Esophagus (tissue), 2 donors: ENCODE measurements around the gene DENND2C. TPM values are rescaled to one million over a fixed set of nuclear protein-coding genes. Genes with fewer than 3 reads are reported as not detected.

Experiments used
- H3K27ac ChIP-seq, 2 donors: one replicate each; pipeline ENCODE4 v1.5.1; 2013; ENCODE audit warnings: low read depth in 2 of 2, mild to moderate bottlenecking in 2 of 2, inconsistent platforms in 1 of 2, low read length in 1 of 2, moderate library complexity in 1 of 2
- H3K27me3 ChIP-seq, 2 donors: one replicate each; pipeline ENCODE4 v1.6.1; 2013; ENCODE audit warnings: low read length in 2 of 2, control low read depth in 1 of 2, mild to moderate bottlenecking in 1 of 2; ENCODE audit not compliant: insufficient read depth in 2 of 2, control insufficient read depth in 1 of 2
- H3K36me3 ChIP-seq, 2 donors: one replicate each; pipeline ENCODE4 v1.6.1; 2013; ENCODE audit warnings: low read length in 1 of 2; ENCODE audit not compliant: control insufficient read depth in 2 of 2, insufficient read depth in 2 of 2
- H3K4me1 ChIP-seq, 2 donors: one replicate each; pipeline ENCODE4 v1.6.1; 2013; ENCODE audit warnings: low read length in 1 of 2; ENCODE audit not compliant: control insufficient read depth in 2 of 2, insufficient read depth in 2 of 2
- H3K4me3 ChIP-seq, 2 donors: one replicate each; pipeline ENCODE4 v1.5.1; 2013; ENCODE audit warnings: low read length in 2 of 2, mild to moderate bottlenecking in 2 of 2, low read depth in 1 of 2, moderate library complexity in 1 of 2
- H3K9me3 ChIP-seq, 2 donors: one replicate each; pipeline ENCODE4 v1.6.1; 2013; ENCODE audit warnings: mild to moderate bottlenecking in 2 of 2, low read depth in 1 of 2, low read length in 1 of 2, moderate library complexity in 1 of 2; ENCODE audit not compliant: control insufficient read depth in 2 of 2, insufficient read depth in 1 of 2
- WGBS, 2 donors: extraction: QIAGEN DNeasy Blood & Tissue Kit; methylation state at CpG; one replicate each; pipeline ENCODE4 v1.1.7; 2013; 5-methylcytosine and 5-hydroxymethylcytosine counted together
- polyA plus RNA-seq, 2 donors: library from polyadenylated mRNA; stranded (reverse); fragments of 200-250 nt; gene quantifications; one replicate each; pipeline ENCODE4 v1.2.3, GENCODE V29; 2013
- donor health status: healthy with polysubstance abuse.
- donor health status: Bipolar disorder and iron deficiency.

Gene DENND2C
- polyA plus RNA-seq, 2 donors: 21.4 to 35.6 TPM

DNA sequence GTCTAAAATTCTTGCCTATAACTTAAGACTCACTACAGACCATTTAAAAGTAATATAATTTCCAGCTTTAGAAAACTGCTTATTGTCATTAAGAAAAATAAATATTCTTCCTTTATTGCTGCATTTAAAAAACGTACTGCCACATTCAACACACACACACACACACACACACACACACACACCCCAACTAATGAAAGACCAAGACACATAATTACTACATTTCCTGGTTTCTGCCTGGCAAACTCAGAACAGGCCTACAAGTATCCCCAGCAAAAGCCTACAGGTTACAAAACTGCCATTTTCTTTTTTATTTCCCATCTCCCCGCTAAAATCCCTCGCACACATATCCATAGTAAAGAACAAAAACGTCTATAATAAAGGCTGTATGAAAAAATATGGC is 1.5 kb downstream of the DENND2C start:
- Histone ChIP-seq H3K27me3 (no peaks in the 10 kb centered on the region), H3K4me1 (no peaks in the 10 kb centered on the region), H3K36me3 (no peaks in the 10 kb centered on the region), H3K27ac (peak overlapping the region; percentile 49 to 56), H3K4me3 (peak overlapping the region in 1 of 2 donors; percentile 88), H3K9me3 (no peaks in the 10 kb centered on the region)
- WGBS, 2 donors: 63 to 80% methylated on average over 4 of the region's 4 CpGs

DNA sequence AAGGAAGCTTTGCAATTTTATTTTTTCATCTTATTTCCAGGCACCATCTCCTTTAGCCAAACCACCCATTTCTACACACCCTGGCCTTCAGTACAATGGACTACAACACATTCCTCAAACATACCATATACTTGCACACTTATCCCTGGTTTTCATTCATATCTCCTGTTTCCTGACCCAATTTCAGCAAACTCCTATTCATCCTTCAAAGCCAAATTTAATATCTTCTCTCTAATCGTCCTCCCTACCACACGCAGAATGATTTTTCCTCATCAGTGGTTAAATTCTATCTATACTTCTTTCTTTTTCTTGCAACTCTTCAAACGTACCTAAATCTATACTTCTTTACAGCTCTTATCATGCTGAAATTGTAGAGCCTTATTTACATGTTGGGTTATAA is 2.9 kb downstream of the DENND2C start:
- WGBS, 2 donors: 89 to 92% methylated on average over 3 of the region's 3 CpGs
- no peaks in the 10 kb centered on the region for H3K4me1 ChIP-seq

DNA sequence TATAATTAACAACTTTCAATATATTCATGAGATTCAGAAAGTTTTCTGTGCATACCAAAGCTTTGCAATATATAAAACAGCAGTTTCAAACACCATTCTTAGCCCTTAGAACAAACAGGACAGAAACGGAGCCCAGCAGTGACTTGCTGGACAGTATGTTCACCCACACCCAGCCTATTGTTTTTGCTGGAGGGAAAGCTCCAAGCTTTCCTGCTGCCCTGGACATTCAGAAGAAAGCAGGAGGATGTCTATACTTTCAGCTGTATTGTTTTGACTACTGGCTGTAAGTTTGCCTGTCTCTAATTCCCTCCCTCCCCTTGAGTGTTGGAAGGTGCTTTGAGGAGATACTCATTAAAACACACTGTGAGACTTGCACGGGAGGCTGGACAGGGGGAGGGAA is 9.6 kb downstream of the DENND2C start:
- Histone ChIP-seq H3K27ac (no peak overlapping the region), H3K9me3 (no peaks in the 10 kb centered on the region), H3K4me1 (no peaks in the 10 kb centered on the region), H3K27me3 (no peaks in the 10 kb centered on the region), H3K4me3 (no peak overlapping the region), H3K36me3 (no peaks in the 10 kb centered on the region)
- 32 to 42% methylated on average over 2 of the region's 2 CpGs for WGBS, 2 donors

More for the DNA sequence above, 2.9 kb downstream of the DENND2C start:
- Histone ChIP-seq H3K36me3 (no peaks in the 10 kb centered on the region), H3K4me3 (peak overlapping the region in 1 of 2 donors; percentile 31), H3K27ac (no peak overlapping the region), H3K27me3 (no peaks in the 10 kb centered on the region), H3K9me3 (no peaks in the 10 kb centered on the region)

DNA sequence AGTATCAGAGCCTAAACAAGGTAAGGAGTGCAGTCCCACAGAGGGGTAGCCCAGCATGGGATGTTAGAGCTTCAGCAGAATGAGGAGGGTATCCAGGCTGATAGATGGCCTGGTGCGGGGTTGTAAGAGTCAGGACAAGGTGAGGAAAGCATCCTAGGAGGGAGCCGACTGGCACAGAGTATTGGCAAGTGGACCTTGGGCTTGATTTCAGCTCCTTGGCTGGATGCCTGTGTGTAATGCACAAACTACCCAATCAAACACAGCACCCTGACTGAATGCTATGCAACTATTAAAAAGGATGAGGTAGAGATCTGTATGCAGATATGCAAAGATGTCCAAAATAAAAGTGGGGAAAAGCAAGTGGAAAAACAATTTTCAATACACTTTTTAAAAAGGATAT is 18.0 kb downstream of the DENND2C start:
- Histone ChIP-seq H3K9me3 (no peaks in the 10 kb centered on the region), H3K4me3 (no peak overlapping the region), H3K27me3 (no peaks in the 10 kb centered on the region), H3K36me3 (peaks cover 0 to 2% of the 10 kb centered on the region in 2 donors), H3K4me1 (no peaks in the 10 kb centered on the region), H3K27ac (no peak overlapping the region)
- 64 to 76% methylated on average over 2 of the region's 2 CpGs for WGBS, 2 donors

DNA sequence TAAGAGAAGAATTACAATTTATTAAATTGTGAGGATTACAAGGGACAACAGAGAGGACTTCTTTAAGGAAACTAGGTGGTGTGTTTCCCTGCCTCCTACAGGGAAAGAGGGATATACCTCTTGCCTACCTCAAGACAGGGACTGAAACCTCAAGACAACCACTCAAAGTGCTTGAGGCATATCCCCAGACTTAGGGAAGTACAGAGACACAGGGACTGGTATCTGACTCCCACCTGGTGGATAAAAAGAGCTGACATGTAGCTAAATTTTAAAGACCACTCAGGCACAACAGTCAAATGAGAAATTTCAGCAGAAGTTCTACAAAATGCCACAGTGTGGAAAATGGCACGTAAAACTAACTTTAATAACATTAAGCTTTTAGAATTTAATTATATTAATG is 21.3 kb downstream of the DENND2C start:
- H3K27ac ChIP-seq: no peak overlapping the region
- H3K36me3 ChIP-seq: peaks cover 0 to 2% of the 10 kb centered on the region in 2 donors
- WGBS, 2 donors: 100% methylated on average over 1 of the region's 1 CpG
- no peaks in the 10 kb centered on the region for H3K4me1 ChIP-seq
- no peak overlapping the region for H3K4me3 ChIP-seq
- H3K27me3 ChIP-seq: no peaks in the 10 kb centered on the region
- H3K9me3 ChIP-seq: no peaks in the 10 kb centered on the region

DNA sequence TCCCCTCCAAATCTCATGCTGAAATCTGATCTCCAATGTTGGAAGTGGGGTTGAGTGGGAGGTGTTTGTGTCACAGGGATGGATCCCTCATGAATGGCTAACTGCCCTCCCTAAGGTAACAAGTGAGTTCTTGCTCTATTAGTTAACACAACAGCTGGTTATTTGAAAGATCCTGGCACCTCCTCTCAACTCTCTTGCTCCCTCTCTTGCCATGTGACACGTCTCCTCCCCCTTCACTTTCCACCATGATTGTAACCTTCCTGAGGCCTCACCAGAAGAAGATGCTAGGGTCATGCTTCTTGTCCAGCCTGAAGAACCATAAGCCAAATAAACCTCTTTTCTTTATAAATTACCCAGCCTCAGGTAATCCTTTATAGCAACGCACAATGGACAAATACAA is 28.5 kb downstream of the DENND2C start:
- WGBS, 2 donors: 87 to 90% methylated on average over 2 of the region's 2 CpGs
- H3K27me3 ChIP-seq: no peaks in the 10 kb centered on the region
- H3K4me3 ChIP-seq: no peak overlapping the region
- no peaks in the 10 kb centered on the region for H3K9me3 ChIP-seq
- no peaks in the 10 kb centered on the region for H3K36me3 ChIP-seq
- no peak overlapping the region for H3K27ac ChIP-seq
- H3K4me1 ChIP-seq: no peaks in the 10 kb centered on the region

DNA sequence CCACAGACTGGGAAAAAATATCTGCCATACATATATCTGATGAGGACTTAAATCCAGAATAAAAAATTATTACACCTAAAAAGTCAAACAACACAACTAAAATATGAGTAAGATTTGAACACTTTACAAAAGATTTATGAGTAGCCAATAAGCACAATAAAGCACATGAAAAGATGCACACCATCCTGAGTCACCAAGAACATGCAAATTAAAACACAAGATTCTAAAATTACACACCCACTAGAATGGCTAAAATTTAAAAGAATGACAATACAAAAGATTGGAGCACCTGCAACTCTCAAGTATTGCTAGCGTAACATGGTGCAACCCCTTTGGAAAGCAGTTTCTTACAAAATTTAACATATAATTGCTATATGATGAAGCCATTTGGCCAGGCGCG is 30.9 kb downstream of the DENND2C start:
- Histone ChIP-seq H3K27ac (no peak overlapping the region), H3K4me3 (no peak overlapping the region), H3K9me3 (no peaks in the 10 kb centered on the region), H3K4me1 (no peaks in the 10 kb centered on the region), H3K36me3 (no peaks in the 10 kb centered on the region), H3K27me3 (no peaks in the 10 kb centered on the region)
- WGBS, 2 donors: 66 to 68% methylated on average over 3 of the region's 3 CpGs

DNA sequence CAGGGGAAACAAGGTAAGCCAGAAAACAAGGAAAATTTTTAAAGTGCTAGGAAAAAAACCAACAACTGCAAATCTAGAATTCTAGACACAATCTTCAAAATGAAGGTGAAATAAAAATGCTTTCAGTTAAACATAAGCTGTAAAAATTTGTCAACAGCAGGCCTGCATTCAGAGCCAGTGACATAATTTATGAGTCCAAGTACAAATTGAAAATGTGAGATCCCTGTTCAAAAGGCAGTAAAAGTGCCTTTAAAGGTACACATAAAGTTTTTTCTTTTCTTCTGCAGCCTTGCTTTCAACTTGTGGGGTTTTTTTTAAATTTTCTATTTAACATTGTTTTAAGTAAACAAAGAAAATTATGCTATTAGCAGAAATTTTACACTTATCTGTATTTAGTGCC is 37.4 kb downstream of the DENND2C start:
- Histone ChIP-seq H3K36me3 (no peaks in the 10 kb centered on the region), H3K27ac (no peak overlapping the region), H3K27me3 (no peaks in the 10 kb centered on the region), H3K9me3 (no peaks in the 10 kb centered on the region), H3K4me3 (no peak overlapping the region), H3K4me1 (no peaks in the 10 kb centered on the region)

DNA sequence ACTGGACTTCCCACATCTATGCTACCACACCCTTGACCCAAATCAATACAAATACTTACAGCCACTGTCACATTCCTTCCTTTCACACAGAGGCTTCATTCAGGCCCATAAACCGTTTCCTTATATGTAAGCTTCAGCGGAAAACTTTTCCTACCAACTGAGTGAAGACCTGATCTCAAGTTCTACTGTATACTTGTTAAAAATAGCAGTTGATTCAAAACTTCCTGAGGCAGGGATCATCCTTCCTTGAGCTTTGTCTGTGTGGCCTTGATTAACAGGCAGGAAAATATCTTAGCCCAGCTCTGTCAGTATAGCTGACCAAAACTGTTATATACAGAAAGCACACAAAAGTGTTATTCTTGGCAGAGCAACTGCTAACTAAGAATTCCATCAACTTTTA is 42.7 kb downstream of the DENND2C start:
- Histone ChIP-seq H3K27me3 (no peaks in the 10 kb centered on the region), H3K4me3 (no peak overlapping the region), H3K36me3 (peaks cover 0 to under 1% of the 10 kb centered on the region in 2 donors), H3K9me3 (no peaks in the 10 kb centered on the region), H3K27ac (no peak overlapping the region), H3K4me1 (no peaks in the 10 kb centered on the region)
- WGBS, 2 donors: 35 to 54% methylated on average over 2 of the region's 2 CpGs

DNA sequence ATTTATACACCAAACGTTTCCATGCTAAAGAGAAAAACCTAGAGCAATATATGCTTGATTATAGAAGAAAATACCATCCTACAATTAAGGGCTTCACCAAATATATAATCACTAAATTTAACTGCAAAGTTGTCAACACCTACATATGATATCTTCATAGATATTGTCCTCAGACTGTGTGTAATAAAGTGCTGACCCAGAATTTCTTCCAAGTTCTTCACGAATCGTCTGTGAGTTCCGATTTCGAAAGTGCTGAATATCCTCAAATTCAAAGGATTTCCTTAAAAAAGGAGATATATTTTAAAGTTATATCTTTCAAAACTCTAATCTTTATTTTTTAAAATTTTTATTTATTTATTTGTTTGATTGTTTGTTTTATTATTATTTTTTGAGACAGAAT is 46.5 kb downstream of the DENND2C start:
- H3K4me3 ChIP-seq: no peak overlapping the region
- no peaks in the 10 kb centered on the region for H3K9me3 ChIP-seq
- H3K36me3 ChIP-seq: peaks cover 0 to 5% of the 10 kb centered on the region in 2 donors
- no peaks in the 10 kb centered on the region for H3K27me3 ChIP-seq
- H3K27ac ChIP-seq: no peak overlapping the region
- H3K4me1 ChIP-seq: no peaks in the 10 kb centered on the region
- WGBS, 2 donors: 94 to 95% methylated on average over 5 of the region's 5 CpGs
